WERI-Rb-1 (cell line): ENCODE measurements around the gene ATG5.
"Not testable (repeated sequence)": the region's sequence is repeated elsewhere in the genome, so short reads cannot be mapped to it uniquely, and the experiment has no call there.

Experiments
- DNase-seq: peaks from one replicate; pipeline ENCODE4 v3.0.0-alpha.2; 2020
- H3K27ac ChIP-seq: fragments of 250-450 bp; sonication (Bioruptor Pico); 2 replicates; pipeline ENCODE4 v1.5.1; 2020; ENCODE audit warnings: mild to moderate bottlenecking, moderate library complexity
- H3K27me3 ChIP-seq: fragments of 250-450 bp; sonication (Bioruptor Pico); 2 replicates; pipeline ENCODE4 v1.5.1; 2021; ENCODE audit warnings: mild to moderate bottlenecking, low read depth, moderate library complexity; ENCODE audit not compliant: insufficient read depth, severe bottlenecking
- H3K36me3 ChIP-seq: fragments of 250-450 bp; sonication (Bioruptor Pico); 2 replicates; pipeline ENCODE4 v1.5.1; 2020; ENCODE audit warnings: mild to moderate bottlenecking, moderate library complexity
- H3K4me3 ChIP-seq: 2 replicates; pipeline ENCODE4 v1.5.1; 2011; ENCODE audit warnings: low read depth, mild to moderate bottlenecking, control low read depth, low read length
- H3K9me3 ChIP-seq: fragments of 250-450 bp; sonication (Bioruptor Pico); 2 replicates; pipeline ENCODE4 v1.5.1; 2021; ENCODE audit warnings: mild to moderate bottlenecking, moderate library complexity; ENCODE audit not compliant: severe bottlenecking
- TF ChIP-seq, protein P1 (sequence below): IDR thresholded peaks from 2 replicates; pipeline ENCODE4 v1.5.1; 2011; ENCODE audit warnings: low read depth, mild to moderate bottlenecking, control low read depth, inconsistent platforms, low read length

ATG5 gene

DNA sequence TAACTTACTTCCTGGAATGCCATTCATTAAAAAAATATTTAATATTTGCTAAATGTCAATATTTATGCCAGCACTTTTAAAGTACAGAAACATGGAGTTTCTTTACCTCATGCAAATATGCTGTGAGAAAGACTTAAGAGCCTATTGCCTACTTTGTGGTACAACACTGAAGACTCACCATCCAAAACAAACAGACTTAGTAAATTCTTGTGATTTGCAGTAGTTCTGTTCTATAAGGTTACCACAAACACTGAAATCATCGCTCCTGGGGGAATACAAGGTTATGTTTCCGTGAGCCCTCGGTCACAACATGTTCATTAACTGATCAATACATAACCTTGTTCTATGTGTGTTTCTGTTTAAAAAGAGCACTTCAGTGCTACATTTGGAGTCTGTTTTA lies 78.3 kb downstream of the ATG5 start:
- Histone ChIP-seq H3K36me3 (peaks cover 5% of the 10 kb centered on the region; the same call in 1 of the 2 replicates), H3K27ac (no peak overlapping the region), H3K27me3 (no peaks in the 10 kb centered on the region), H3K4me3 (no peak overlapping the region), H3K9me3 (no peaks in the 10 kb centered on the region)
- TF ChIP-seq, protein P1, sequence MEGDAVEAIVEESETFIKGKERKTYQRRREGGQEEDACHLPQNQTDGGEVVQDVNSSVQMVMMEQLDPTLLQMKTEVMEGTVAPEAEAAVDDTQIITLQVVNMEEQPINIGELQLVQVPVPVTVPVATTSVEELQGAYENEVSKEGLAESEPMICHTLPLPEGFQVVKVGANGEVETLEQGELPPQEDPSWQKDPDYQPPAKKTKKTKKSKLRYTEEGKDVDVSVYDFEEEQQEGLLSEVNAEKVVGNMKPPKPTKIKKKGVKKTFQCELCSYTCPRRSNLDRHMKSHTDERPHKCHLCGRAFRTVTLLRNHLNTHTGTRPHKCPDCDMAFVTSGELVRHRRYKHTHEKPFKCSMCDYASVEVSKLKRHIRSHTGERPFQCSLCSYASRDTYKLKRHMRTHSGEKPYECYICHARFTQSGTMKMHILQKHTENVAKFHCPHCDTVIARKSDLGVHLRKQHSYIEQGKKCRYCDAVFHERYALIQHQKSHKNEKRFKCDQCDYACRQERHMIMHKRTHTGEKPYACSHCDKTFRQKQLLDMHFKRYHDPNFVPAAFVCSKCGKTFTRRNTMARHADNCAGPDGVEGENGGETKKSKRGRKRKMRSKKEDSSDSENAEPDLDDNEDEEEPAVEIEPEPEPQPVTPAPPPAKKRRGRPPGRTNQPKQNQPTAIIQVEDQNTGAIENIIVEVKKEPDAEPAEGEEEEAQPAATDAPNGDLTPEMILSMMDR, result no peak
- no peak for DNase-seq

DNA sequence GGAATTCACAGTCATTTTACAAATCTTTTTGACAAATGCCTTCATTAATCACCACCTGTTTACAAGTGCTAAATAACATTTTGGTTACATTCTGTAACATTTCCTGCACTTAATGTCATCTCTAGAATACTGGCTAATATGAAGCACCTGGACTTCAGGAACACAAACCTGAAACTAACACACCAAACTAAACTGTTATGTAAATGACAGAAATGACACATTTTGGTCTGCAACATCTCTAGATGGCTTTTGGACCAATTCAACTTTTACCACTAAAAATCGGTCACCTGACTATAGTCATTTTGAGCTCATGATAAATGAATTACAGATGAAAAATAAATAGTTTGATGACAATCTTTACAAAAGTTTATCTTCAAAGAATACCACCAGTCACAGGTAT lies 80.6 kb downstream of the ATG5 start:
- DNase-seq, result no peak
- Histone ChIP-seq H3K36me3 (peaks cover 5% of the 10 kb centered on the region; the same call in 1 of the 2 replicates), H3K27ac (no peak overlapping the region)

DNA sequence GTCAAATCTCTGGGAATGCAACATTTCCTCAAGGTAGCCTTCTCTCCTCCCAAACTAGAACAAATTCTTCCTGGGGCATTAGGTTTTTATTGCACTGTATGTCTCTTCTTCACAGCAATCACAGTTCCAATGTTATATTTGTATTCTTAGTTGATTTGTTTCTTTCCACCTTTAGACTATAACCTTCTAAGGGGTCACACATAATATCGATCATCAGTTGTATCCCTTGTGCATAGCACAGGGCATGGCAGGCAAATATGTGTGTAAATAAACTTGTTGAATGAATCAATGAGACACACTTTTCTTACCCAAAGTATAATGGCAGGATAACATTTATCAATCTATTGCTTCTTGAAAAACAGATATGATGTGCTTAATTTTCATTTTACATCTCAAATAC lies 81.0 kb downstream of the ATG5 start:
- no peak for DNase-seq
- TF ChIP-seq, protein P1, result no peak
- Histone ChIP-seq H3K9me3 (no peaks in the 10 kb centered on the region), H3K27ac (no peak overlapping the region), H3K4me3 (no peak overlapping the region), H3K27me3 (no peaks in the 10 kb centered on the region), H3K36me3 (peaks cover 5% of the 10 kb centered on the region; the same call in 1 of the 2 replicates)

More for the DNA sequence above, 80.6 kb downstream of the ATG5 start:
- Histone ChIP-seq H3K27me3 (no peaks in the 10 kb centered on the region), H3K4me3 (no peak overlapping the region), H3K9me3 (no peaks in the 10 kb centered on the region)
- TF ChIP-seq, protein P1, result no peak

DNA sequence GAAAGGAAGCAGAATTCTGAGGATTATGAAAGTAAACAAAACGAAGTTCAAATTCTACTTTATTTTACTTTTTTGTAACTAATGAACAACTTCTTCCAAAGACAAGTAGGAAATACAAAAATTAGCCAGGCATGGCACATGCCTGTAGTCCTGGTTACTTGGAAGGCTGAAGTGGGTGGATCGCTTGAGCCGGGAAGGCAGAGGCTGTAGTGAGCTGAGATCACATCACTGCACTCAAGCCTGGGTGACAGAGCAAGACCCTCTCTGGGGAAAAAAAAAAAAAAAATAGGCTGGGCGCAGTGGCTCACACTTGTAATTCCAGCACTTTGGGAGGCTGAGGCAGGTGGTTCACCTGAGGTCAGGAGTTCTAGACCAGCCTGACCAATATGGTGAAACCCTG lies 82.3 kb downstream of the ATG5 start:
- H3K9me3 ChIP-seq, result no peaks in the 10 kb centered on the region
- H3K4me3 ChIP-seq, result no peak overlapping the region
- H3K27ac ChIP-seq, result no peak overlapping the region
- H3K27me3 ChIP-seq, result no peaks in the 10 kb centered on the region
- peaks cover 5% of the 10 kb centered on the region; the same call in 1 of the 2 replicates for H3K36me3 ChIP-seq
- TF ChIP-seq, protein P1, result no peak
- DNase-seq, result no peak

DNA sequence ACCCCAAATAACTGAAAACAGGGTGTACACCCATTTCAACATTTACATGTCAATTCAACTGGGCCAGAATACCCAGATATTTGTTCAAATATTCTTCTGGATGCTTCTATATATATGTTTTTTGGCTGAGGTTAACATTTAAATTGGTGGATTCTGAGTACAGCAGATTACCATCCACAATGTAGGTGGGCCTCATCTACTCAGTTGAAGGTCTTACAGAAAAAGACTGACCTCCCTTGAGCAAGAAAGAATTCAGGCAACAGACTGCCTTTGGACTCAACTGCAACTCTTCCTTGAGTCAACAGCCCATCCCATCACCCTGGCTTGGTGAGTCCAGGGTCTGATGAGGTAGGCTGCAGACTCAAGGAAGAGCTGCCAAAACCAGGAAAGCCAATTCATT lies 84.1 kb downstream of the ATG5 start:
- DNase-seq, result no peak
- Histone ChIP-seq H3K27ac (no peak overlapping the region), H3K4me3 (no peak overlapping the region), H3K27me3 (no peaks in the 10 kb centered on the region), H3K36me3 (no peaks in the 10 kb centered on the region), H3K9me3 (no peaks in the 10 kb centered on the region)
- TF ChIP-seq, protein P1, result no peak

DNA sequence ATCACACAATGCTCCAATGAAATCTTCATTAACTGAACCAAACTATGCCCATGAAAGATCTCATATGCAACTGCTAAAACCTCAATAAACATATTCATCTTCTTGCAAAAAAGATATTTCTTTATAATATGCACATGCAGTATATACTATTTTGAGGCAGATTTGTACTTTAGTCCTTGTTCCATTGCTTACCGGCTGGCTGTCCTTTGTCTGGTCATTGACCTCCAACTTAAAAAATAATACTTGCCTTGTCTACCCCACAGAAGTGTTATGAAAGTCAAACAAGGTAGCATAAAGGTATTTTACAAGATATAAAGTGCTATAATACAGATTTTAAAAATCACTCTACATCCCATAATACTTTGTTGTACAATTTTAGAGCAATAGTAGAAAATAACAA lies 88.3 kb downstream of the ATG5 start:
- TF ChIP-seq, protein P1, result no peak
- DNase-seq, result no peak
- Histone ChIP-seq H3K27ac (no peak overlapping the region), H3K4me3 (no peak overlapping the region), H3K9me3 (no peaks in the 10 kb centered on the region), H3K27me3 (no peaks in the 10 kb centered on the region), H3K36me3 (no peaks in the 10 kb centered on the region)

DNA sequence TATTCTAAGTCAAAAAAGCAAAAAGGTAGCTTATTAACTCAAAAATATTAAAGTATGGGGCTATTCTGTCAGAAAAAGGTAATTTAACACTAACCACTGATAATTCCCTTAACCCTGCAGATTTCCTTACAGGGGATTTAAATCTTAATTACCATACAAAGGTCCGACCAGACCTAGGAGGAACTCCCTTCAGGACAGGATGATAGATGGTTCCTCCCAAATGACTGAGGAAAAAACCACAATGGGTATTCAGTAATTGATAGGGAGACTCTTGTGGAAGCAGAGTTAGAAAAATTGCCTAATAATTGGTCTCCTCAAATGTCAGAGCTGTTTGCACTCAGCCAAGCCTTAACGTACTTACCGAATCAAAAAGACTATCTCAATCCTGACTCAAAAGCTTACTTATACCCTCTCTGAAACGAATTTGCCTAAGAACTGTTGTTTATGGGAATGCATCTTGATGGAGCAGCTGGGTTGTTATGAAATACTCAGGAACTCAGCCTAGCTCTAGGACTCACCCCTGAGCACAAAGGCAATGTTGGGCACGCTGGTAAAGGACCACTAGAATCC lies 95.6 kb downstream of the ATG5 start:
- H3K4me3 ChIP-seq, H3K27ac ChIP-seq, H3K36me3 ChIP-seq, H3K9me3 ChIP-seq, H3K27me3 ChIP-seq, DNase-seq: not testable (repeated sequence)
